A549 (cell line): ENCODE results near the gene MMP2. TPM values are rescaled to one million over a fixed set of nuclear protein-coding genes. Genes with fewer than 3 reads are reported as not detected.

ENCODE experiments used
- ATAC-seq, 2 experiments: fragments of 200-7000 bp in 1 of 2; fragments of >200 bp in 1 of 2; cut with Nextera tagmentation in 1 of 2; cut with Tn5 transposase in 1 of 2; 3 replicates each; pipeline versions ENCODE4 v1.8.0 to v1.9.1; 2018 to 2020; ENCODE audit warnings: mild to moderate bottlenecking in 1 of 2, moderate library complexity in 1 of 2
- CTCF ChIA-PET: fragments of 300-600 bp; sonication (Branson Sonifier 250); formaldehyde crosslinking; extraction: SDS; loops from one replicate; lab custom pipeline; 2021; ENCODE audit warnings: antibody characterized with exemption, inconsistent platforms; lab: Yijun Ruan, JAX
- POLR2A ChIA-PET: fragments of 350-600 bp; formaldehyde crosslinking; extraction: SDS; loops from one replicate; lab custom pipeline; 2021; ENCODE audit warnings: antibody characterized with exemption, inconsistent platforms; lab: Yijun Ruan, JAX
- DNase-seq, 2 experiments: peaks; one replicate each; pipeline versions ENCODE4 v3.0.0 to v3.0.0-alpha.2; 2011 to 2016; ENCODE audit warnings: low read depth in 1 of 2, low spot score in 1 of 2
- FAIRE-seq: peaks from 2 replicates; lab custom pipeline; 2011; peaks lifted over from hg19 to GRCh38; lab: Jason Lieb, UNC
- H3K27ac ChIP-seq, 2 experiments: fragments of >200 bp; sonication (Bioruptor Twin); formaldehyde crosslinking; 3 replicates each; pipeline ENCODE4 v1.5.1; 2016 to 2017
- H3K4me1 ChIP-seq: fragments of >200 bp; sonication (Bioruptor Twin); formaldehyde crosslinking; 3 replicates; pipeline ENCODE4 v1.6.1; 2016
- H3K4me2 ChIP-seq: fragments of >200 bp; sonication (Bioruptor Twin); formaldehyde crosslinking; 3 replicates; pipeline ENCODE4 v1.6.1; 2016
- H3K4me3 ChIP-seq: fragments of >200 bp; sonication (Bioruptor Twin); formaldehyde crosslinking; 3 replicates; pipeline ENCODE4 v1.5.1; 2016
- H3K9me3 ChIP-seq: fragments of >200 bp; sonication (Bioruptor Twin); formaldehyde crosslinking; 3 replicates; pipeline ENCODE4 v1.6.1; 2016
- CHD2 ChIP-seq: fragments of 150-350 bp; IDR thresholded peaks from 2 replicates; pipeline ENCODE4 v1.6.1; 2014; ENCODE audit warnings: low read length; ENCODE audit not compliant: partially characterized antibody
- CHD4 ChIP-seq: fragments of 200-600 bp; sonication (generic); IDR thresholded peaks from 2 replicates; pipeline ENCODE4 v1.6.1; 2016; ENCODE audit warnings: antibody characterized with exemption, mild to moderate bottlenecking, borderline replicate concordance
- EHF ChIP-seq: fragments of 250-450 bp; sonication (Bioruptor Pico); IDR thresholded peaks from 2 replicates; pipeline ENCODE4 v1.5.0; 2020; ENCODE audit warnings: mild to moderate bottlenecking
- FOSB ChIP-seq: fragments of 250-450 bp; sonication (Bioruptor Pico); IDR thresholded peaks from 2 replicates; pipeline ENCODE4 v1.5.0; 2020; ENCODE audit warnings: mild to moderate bottlenecking, moderate library complexity
- FOSL2 ChIP-seq, 2 experiments: fragments of 450-650 bp in 1 of 2; fragments of >200 bp in 1 of 2; sonication (Bioruptor Twin) in 1 of 2; formaldehyde crosslinking; IDR thresholded peaks; 2 replicates each; pipeline versions ENCODE4 v1.5.0 to v1.6.1; 2016 to 2020; ENCODE audit warnings: mild to moderate bottlenecking in 1 of 2, moderate library complexity in 1 of 2
- FOXS1 ChIP-seq: fragments of 250-450 bp; sonication (Bioruptor Pico); IDR thresholded peaks from 2 replicates; pipeline ENCODE4 v1.5.0; 2020; ENCODE audit warnings: mild to moderate bottlenecking, moderate library complexity
- HEYL ChIP-seq: fragments of 250-450 bp; sonication (Bioruptor Pico); IDR thresholded peaks from 2 replicates; pipeline ENCODE4 v1.8.0; 2021; ENCODE audit warnings: mild to moderate bottlenecking, moderate library complexity
- JUN ChIP-seq, 2 experiments: fragments of >200 bp; sonication (Bioruptor Twin); formaldehyde crosslinking; IDR thresholded peaks; 2 replicates in 1 of 2; 3 replicates in 1 of 2; pipeline ENCODE4 v1.6.1; 2016 to 2017
- NPAS2 ChIP-seq: fragments of 250-450 bp; sonication (Bioruptor Pico); IDR thresholded peaks from 2 replicates; pipeline ENCODE4 v1.8.0; 2022; ENCODE audit warnings: mild to moderate bottlenecking, moderate library complexity, borderline replicate concordance
- NR3C1 ChIP-seq: fragments of >200 bp; sonication (Bioruptor Twin); formaldehyde crosslinking; IDR thresholded peaks from 3 replicates; pipeline ENCODE4 v1.6.1; 2017
- PHF8 ChIP-seq: fragments of 200-600 bp; sonication (generic); IDR thresholded peaks from 2 replicates; pipeline ENCODE4 v1.6.1; 2016; ENCODE audit warnings: low read depth, mild to moderate bottlenecking, antibody characterized with exemption, moderate library complexity, borderline replicate concordance
- POLR2A ChIP-seq: IDR thresholded peaks from 2 replicates; pipeline ENCODE4 v1.6.1; 2012; ENCODE audit warnings: mild to moderate bottlenecking, low read length
- POLR2AphosphoS2 ChIP-seq: conservative IDR thresholded peaks from 2 replicates; pipeline ENCODE4 v1.6.1; 2012; ENCODE audit warnings: low read length, improper control_type of control experiment, inconsistent platforms
- RNF2 ChIP-seq: fragments of 200-600 bp; sonication (generic); IDR thresholded peaks from 2 replicates; pipeline ENCODE4 v1.6.1; 2016; ENCODE audit warnings: low read depth, mild to moderate bottlenecking, antibody characterized with exemption, moderate library complexity, borderline replicate concordance
- ZSCAN20 ChIP-seq: fragments of 250-450 bp; sonication (Bioruptor Pico); IDR thresholded peaks from 2 replicates; pipeline ENCODE4 v1.8.0; 2022; ENCODE audit warnings: mild to moderate bottlenecking, moderate library complexity
- WGBS: methylation state at CpG from one replicate; pipeline ENCODE4 v1.1.6; 2017; ENCODE audit errors: missing lambda C conversion rate; 5-methylcytosine and 5-hydroxymethylcytosine counted together
- polyA plus RNA-seq, 4 experiments: library from polyadenylated mRNA; depleted of rRNA in 3 of 4; stranded (reverse); fragments of >200 nt; fragmentation: RNase III in 1 of 4; extraction: RNeasy Plus Mini Kit Qiagen cat#74134 plus additional on column Dnase treatment in 1 of 4; gene quantifications; 2 replicates in 3 of 4; 3 replicates in 1 of 4; pipeline ENCODE4 v1.2.3, GENCODE V29; 2011 to 2017
- TF ChIP-seq, protein P1 (sequence below): fragments of 250-450 bp; sonication (Bioruptor Pico); IDR thresholded peaks from 2 replicates; pipeline ENCODE4 v1.5.0; 2021; ENCODE audit warnings: mild to moderate bottlenecking, moderate library complexity, borderline replicate concordance
- TF ChIP-seq, protein P2 (sequence below): fragments of >200 bp; sonication (Bioruptor Twin); formaldehyde crosslinking; IDR thresholded peaks from 2 replicates; pipeline ENCODE4 v1.6.1; 2016
- TF ChIP-seq, protein P3 (sequence below): IDR thresholded peaks from 2 replicates; pipeline ENCODE4 v1.6.1; 2012; ENCODE audit warnings: low read depth, borderline replicate concordance
- TF ChIP-seq, protein P4 (sequence below): IDR thresholded peaks from 2 replicates; pipeline ENCODE4 v1.6.1; 2012

The MMP2 gene
- polyA plus RNA-seq, 2 of the 4 experiments (the other 2 are of a cell fraction), result 11.5 to 11.8 TPM

DNA sequence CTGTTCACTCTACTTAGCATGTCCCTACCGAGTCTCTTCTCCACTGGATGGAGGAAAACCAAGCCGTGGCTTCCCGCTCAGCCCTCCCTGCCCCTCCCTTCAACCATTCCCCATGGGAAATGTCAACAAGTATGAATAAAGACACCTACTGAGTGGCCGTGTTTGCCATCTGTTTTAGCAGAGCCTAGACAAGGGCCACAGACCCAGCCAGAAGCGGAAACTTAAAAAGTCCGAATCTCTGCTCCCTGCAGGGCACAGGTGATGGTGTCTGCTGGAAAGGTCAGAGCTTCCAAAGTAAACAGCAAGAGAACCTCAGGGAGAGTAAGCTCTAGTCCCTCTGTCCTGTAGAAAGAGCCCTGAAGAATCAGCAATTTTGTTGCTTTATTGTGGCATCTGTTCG is 27.1 kb downstream of the MMP2 start (continued):
- TF ChIP-seq NPAS2, result no peak
- no peak for TF ChIP-seq FOSB (CRISPR knock-in tag)
- no peak for TF ChIP-seq CHD4
- TF ChIP-seq HEYL, result no peak
- TF ChIP-seq FOXS1 (CRISPR knock-in tag), result no peak

DNA sequence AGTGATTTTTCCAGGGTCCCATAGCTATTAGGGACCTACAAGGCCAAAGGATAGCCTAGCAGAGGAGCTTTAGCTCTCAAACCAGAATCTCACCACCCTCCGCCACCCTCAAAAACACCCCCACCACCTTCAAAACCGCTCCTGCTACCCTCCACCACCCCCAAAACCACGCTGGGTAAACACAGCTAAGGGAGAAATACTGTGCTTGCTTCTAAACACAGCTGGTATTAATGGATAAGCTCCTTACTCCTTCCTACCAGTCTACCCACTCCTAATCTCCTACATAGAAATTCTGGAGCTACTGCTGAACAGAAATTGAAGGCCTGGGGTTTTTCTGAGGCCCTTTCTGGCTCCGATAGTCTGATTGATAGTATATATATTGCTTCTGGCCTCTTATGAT is 27.7 kb downstream of the MMP2 start:
- TF ChIP-seq, protein P1, sequence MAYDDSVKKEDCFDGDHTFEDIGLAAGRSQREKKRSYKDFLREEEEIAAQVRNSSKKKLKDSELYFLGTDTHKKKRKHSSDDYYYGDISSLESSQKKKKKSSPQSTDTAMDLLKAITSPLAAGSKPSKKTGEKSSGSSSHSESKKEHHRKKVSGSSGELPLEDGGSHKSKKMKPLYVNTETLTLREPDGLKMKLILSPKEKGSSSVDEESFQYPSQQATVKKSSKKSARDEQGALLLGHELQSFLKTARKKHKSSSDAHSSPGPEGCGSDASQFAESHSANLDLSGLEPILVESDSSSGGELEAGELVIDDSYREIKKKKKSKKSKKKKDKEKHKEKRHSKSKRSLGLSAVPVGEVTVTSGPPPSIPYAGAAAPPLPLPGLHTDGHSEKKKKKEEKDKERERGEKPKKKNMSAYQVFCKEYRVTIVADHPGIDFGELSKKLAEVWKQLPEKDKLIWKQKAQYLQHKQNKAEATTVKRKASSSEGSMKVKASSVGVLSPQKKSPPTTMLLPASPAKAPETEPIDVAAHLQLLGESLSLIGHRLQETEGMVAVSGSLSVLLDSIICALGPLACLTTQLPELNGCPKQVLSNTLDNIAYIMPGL (CRISPR knock-in tag), result no peak
- no peak for TF ChIP-seq EHF (CRISPR knock-in tag)
- no peak for FAIRE-seq
- DNase-seq, result no peak
- no peak overlapping the region for H3K27ac ChIP-seq
- no peak overlapping the region for H3K4me3 ChIP-seq
- H3K4me1 ChIP-seq, result peaks cover 13% of the 10 kb centered on the region
- ChIA-PET CTCF (interaction anchor here (1.4 to 1.9 kb wide), 3 partner anchors 21 to 42 kb away, joined by 3 to 10 read pairs (median 3); no protein-coding TSS in a partner anchor), POLR2A (no interaction called here)
- no peak overlapping the region for H3K4me2 ChIP-seq
- 32% methylated on average over 4 of the region's 4 CpGs for WGBS
- no peaks in the 10 kb centered on the region for H3K9me3 ChIP-seq
- ATAC-seq, result no peak

DNA sequence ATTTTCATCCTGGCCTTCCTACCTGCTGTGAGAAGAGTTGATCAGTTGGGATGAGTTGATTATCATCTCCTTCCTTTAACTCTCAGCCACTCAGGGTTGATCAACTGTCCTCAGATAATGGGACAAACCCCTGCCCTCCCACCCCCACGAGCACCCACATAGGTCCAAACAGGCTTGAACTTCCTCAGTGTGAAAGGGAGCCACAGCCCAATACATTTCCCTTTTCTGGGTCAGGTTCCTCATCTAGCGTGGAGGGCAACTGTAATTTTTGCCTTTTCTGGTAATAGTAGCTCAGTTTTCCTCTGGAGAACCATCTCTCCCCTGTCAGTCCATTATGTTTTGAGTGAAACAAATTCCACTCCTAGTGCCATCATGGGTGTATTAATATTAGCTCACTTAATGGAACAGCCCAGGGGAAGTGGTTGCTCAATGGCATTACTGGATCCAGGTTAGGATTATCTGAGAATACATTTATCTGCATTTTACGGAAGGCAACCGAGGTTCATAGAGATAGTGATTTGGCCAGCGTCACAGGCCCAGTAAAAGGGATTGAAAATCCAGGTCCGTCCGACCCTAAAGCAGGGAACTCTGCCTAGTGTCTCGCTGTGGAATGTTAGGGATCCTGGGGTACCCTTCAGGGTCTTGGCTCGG is 29.4 kb downstream of the MMP2 start:
- WGBS, result 72% methylated on average over 9 of the region's 9 CpGs
- H3K4me2 ChIP-seq, result peak overlapping the region; percentile 97
- DNase-seq, result no peak
- POLR2A ChIA-PET, result no interaction called here
- FAIRE-seq, result no peak
- no peak for TF ChIP-seq NR3C1
- no peak for TF ChIP-seq POLR2AphosphoS2
- no peak for TF ChIP-seq FOSL2 (IDR thresholded peaks at IDR 0.05)
- TF ChIP-seq FOSL2 (CRISPR knock-in tag; IDR thresholded peaks at IDR 0.05), result no peak
- TF ChIP-seq, protein P2, sequence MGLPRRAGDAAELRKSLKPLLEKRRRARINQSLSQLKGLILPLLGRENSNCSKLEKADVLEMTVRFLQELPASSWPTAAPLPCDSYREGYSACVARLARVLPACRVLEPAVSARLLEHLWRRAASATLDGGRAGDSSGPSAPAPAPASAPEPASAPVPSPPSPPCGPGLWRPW, result no peak
- TF ChIP-seq FOXS1 (CRISPR knock-in tag), result no peak
- peak overlapping the region; percentile 81 for H3K4me3 ChIP-seq
- no peak for ATAC-seq
- no peaks in the 10 kb centered on the region; the same call in 2 of the 3 replicates for H3K4me1 ChIP-seq
- H3K27ac ChIP-seq, result no peak overlapping the region; a peak in 1 of 6 replicates
- CTCF ChIA-PET, result no interaction called here
- peaks cover 12% of the 10 kb centered on the region for H3K9me3 ChIP-seq

DNA sequence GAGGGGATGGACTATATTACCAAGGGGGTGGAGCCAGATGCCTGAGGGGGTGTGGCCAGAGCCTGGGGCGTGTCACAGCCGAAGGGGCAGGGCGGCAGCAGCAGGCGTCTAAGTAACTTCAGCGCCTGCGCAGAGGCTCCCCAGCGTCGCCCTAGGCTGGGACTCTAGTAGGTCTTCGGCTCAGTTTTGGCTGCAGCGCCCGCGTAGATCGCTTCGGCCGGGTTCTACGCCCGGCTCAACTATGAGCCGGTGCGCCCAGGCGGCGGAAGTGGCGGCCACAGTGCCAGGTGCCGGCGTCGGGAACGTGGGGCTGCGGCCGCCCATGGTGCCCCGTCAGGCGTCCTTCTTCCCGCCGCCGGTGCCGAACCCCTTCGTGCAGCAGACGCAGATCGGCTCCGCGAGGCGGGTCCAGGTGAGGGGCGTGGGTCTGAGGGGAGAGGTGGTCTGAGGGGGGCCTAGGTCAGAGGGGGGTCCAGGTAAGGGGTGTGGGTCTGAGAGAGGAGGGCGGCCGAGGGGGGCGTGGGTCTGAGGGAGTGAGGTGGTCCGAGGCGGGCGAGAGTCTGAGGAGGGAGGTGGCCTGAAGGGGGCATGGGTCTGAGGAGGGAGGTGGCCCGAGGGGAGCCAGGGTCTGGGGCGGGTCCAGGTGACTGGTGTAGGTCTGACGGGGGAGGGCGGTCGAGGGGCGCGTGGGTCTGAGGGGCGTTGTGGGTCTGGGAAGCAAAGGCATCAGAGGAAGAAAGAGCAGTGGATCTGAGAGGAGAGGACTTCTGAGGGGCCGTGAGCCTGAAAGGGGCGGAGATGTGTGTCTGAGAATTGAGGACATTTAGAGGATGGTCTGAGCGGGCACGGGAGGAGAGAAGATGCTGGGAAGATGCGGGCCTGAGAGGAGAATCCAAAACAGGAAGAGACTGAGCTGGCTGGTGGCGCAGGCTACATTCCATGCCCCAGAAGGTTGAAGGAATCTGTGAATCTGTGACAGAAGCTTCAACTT is 30.2 kb downstream of the MMP2 start, which contains the start of gene LPCAT2:
LPCAT2 (plus strand) TSS at position 132 of the 991 bp plus-strand sequence; CDS start at position 242, 110 bp downstream.
- ChIA-PET CTCF (interaction anchor here (0.6 kb wide), 1 partner anchor 44 kb away, joined by 4 read pairs; no protein-coding TSS in a partner anchor), POLR2A (no interaction called here)
- peak; percentile 94 to 98 for ATAC-seq
- TF ChIP-seq FOXS1 (CRISPR knock-in tag) (no peak), PHF8 (peak; percentile 61; the same call in 1 of the 2 replicates), RNF2 (no peak), CHD2 (no peak), POLR2A (peak; percentile 67), ZSCAN20 (CRISPR knock-in tag) (no peak), POLR2AphosphoS2 (no peak), JUN (IDR thresholded peaks at IDR 0.05) (peak in 1 of 2 experiments; percentile 18; a peak in 1 of 5 replicates)
- TF ChIP-seq, protein P3, sequence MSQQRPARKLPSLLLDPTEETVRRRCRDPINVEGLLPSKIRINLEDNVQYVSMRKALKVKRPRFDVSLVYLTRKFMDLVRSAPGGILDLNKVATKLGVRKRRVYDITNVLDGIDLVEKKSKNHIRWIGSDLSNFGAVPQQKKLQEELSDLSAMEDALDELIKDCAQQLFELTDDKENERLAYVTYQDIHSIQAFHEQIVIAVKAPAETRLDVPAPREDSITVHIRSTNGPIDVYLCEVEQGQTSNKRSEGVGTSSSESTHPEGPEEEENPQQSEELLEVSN, result peak; percentile 72
- TF ChIP-seq, protein P4, sequence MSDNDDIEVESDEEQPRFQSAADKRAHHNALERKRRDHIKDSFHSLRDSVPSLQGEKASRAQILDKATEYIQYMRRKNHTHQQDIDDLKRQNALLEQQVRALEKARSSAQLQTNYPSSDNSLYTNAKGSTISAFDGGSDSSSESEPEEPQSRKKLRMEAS, result peak; percentile 26; the same call in 1 of the 2 replicates
- DNase-seq, result peak; percentile 79 to 83
- H3K4me3 ChIP-seq, result peak within 1 kb of the TSS; percentile 81
- peak within 1 kb of the TSS; percentile 78 to 88 for H3K27ac ChIP-seq
- WGBS, result 5% methylated on average over 17 of the region's 61 CpGs
- peak within 1 kb of the TSS; percentile 97 for H3K4me2 ChIP-seq
- peaks cover 18% of the 10 kb centered on the region for H3K9me3 ChIP-seq
- FAIRE-seq, result no peak
- no peaks in the 10 kb centered on the region for H3K4me1 ChIP-seq
